HepG2 (cell line): ENCODE measurements around the gene NXN. TPM values are rescaled to one million over a fixed set of nuclear protein-coding genes. Genes with fewer than 3 reads are reported as not detected.

Experiments used
- ATF7 ChIP-seq, 2 experiments: fragments of 450-650 bp in 1 of 2; sonication (generic) in 1 of 2; formaldehyde crosslinking in 1 of 2; IDR thresholded peaks; 2 replicates each; pipeline versions ENCODE4 v1.4.0 to v1.6.1; 2016 to 2020; ENCODE audit warnings: antibody characterized with exemption in 1 of 2, mild to moderate bottlenecking in 1 of 2, missing genetic modification reagents in 1 of 2
- CSRNP1 ChIP-seq: sonication (generic); formaldehyde crosslinking; IDR thresholded peaks from 2 replicates; pipeline ENCODE4 v1.8.1; 2023; ENCODE audit warnings: mild to moderate bottlenecking, missing genetic modification reagents
- FOXO4 ChIP-seq: sonication (generic); formaldehyde crosslinking; conservative IDR thresholded peaks from 2 replicates; pipeline ENCODE4 v1.8.1; 2023; ENCODE audit warnings: missing genetic modification reagents
- GPN1 ChIP-seq: sonication (generic); formaldehyde crosslinking; IDR thresholded peaks from 2 replicates; pipeline ENCODE4 v1.5.1; 2020; ENCODE audit warnings: missing genetic modification reagents, borderline replicate concordance
- GTF3A ChIP-seq: sonication (generic); formaldehyde crosslinking; conservative IDR thresholded peaks from 2 replicates; pipeline ENCODE4 v1.4.0; 2020; ENCODE audit warnings: mild to moderate bottlenecking, missing genetic modification reagents
- HCFC1 ChIP-seq: fragments of 150-350 bp; IDR thresholded peaks from 2 replicates; pipeline ENCODE4 v1.6.1; 2014; ENCODE audit warnings: low read depth, low read length
- HDAC1 ChIP-seq: sonication (generic); formaldehyde crosslinking; IDR thresholded peaks from 2 replicates; pipeline ENCODE4 v1.5.1; 2020; ENCODE audit warnings: mild to moderate bottlenecking, missing genetic modification reagents
- NFAT5 ChIP-seq: sonication (generic); formaldehyde crosslinking; IDR thresholded peaks from 2 replicates; pipeline ENCODE4 v1.4.0; 2020; ENCODE audit warnings: missing genetic modification reagents
- PAXIP1 ChIP-seq: sonication (generic); formaldehyde crosslinking; conservative IDR thresholded peaks from 2 replicates; pipeline ENCODE4 v1.4.0; 2020; ENCODE audit warnings: mild to moderate bottlenecking, missing genetic modification reagents, moderate library complexity
- PLRG1 ChIP-seq: fragments of 450-650 bp; conservative IDR thresholded peaks from 2 replicates; pipeline ENCODE4 v1.6.1; 2016
- ZNF12 ChIP-seq: sonication (generic); formaldehyde crosslinking; IDR thresholded peaks from 2 replicates; pipeline ENCODE4 v1.5.0; 2020; ENCODE audit warnings: missing genetic modification reagents
- ZNF337 ChIP-seq: sonication (generic); formaldehyde crosslinking; IDR thresholded peaks from 2 replicates; pipeline ENCODE4 v1.5.1; 2020; ENCODE audit warnings: missing genetic modification reagents, low read depth, mild to moderate bottlenecking, borderline replicate concordance
- ZNF552 ChIP-seq: sonication (generic); formaldehyde crosslinking; IDR thresholded peaks from 2 replicates; pipeline ENCODE4 v1.9.0; 2022; ENCODE audit warnings: missing genetic modification reagents, mild to moderate bottlenecking, borderline replicate concordance
- ZNF557 ChIP-seq: sonication (generic); formaldehyde crosslinking; IDR thresholded peaks from 2 replicates; pipeline ENCODE4 v1.4.0; 2020; ENCODE audit warnings: missing genetic modification reagents
- ZUFSP ChIP-seq: sonication (generic); formaldehyde crosslinking; IDR thresholded peaks from 2 replicates; pipeline ENCODE4 v1.9.0; 2021; ENCODE audit warnings: missing genetic modification reagents, mild to moderate bottlenecking, borderline replicate concordance
- polyA plus RNA-seq, 8 experiments: library from polyadenylated mRNA; depleted of rRNA in 3 of 8; stranded (reverse) in 7 of 8; unstranded in 1 of 8; fragments of >200 nt; fragmentation: Illumina TruSeq in 4 of 8; extraction: Trizol in 4 of 8; gene quantifications; 2 replicates each; pipeline versions ENCODE4 v1.2.1 to v1.2.3, GENCODE V29; 2011 to 2016; ENCODE audit warnings: low read depth in 4 of 8, missing spikeins in 1 of 8, mixed read lengths in 1 of 8; ENCODE audit not compliant: insufficient read depth in 1 of 8
- total RNA-seq, 5 experiments: library from RNA; depleted of rRNA; stranded (reverse); fragments of >200 nt; fragmentation: Illumina TruSeq; extraction: Trizol; gene quantifications; 2 replicates each; pipeline ENCODE4 v1.2.3, GENCODE V29; 2016; ENCODE audit warnings: low read depth in 1 of 5

Gene NXN
- total and polyA plus RNA-seq, 2 of the 13 experiments (the other 11 are each of a cell fraction or from before 2014, with no cell fraction given), result 22.2 to 24.3 TPM

- peak; percentile 64 for TF ChIP-seq NFAT5 (CRISPR knock-in tag)
- no peak for TF ChIP-seq PLRG1
- TF ChIP-seq ATF7 (IDR thresholded peaks at IDR 0.05), result no peak
- no peak for TF ChIP-seq ATF7 (CRISPR knock-in tag; IDR thresholded peaks at IDR 0.05)
- no peak for TF ChIP-seq ZUFSP (CRISPR knock-in tag)
- peak; percentile 22; the same call in 1 of the 2 replicates for TF ChIP-seq ZNF552 (CRISPR knock-in tag)
- no peak for TF ChIP-seq ZNF557
- no peak for TF ChIP-seq HDAC1 (CRISPR knock-in tag)
- no peak for TF ChIP-seq ZNF12 (CRISPR knock-in tag)
- TF ChIP-seq ZNF337, result peak; percentile 36; the same call in 1 of the 2 replicates
- no peak for TF ChIP-seq FOXO4 (CRISPR knock-in tag)
- peak; percentile 33 for TF ChIP-seq PAXIP1 (CRISPR knock-in tag)
- TF ChIP-seq HCFC1, result no peak
- TF ChIP-seq GPN1, result peak; percentile 22; the same call in 1 of the 2 replicates
- peak; percentile 80; the same call in 1 of the 2 replicates for TF ChIP-seq CSRNP1
- no peak for TF ChIP-seq GTF3A (CRISPR knock-in tag)
Observed at GRCh38 chr17:752002-752619, 227.5 kb downstream of the NXN start, which contains the start of gene GEMIN4 (continued).
